ENCODE measurements around the gene BUB1. TPM values are rescaled to one million over a fixed set of nuclear protein-coding genes. Genes with fewer than 3 reads are reported as not detected.
A peak's percentile ranks its signal among the peaks of the same experiment; 100 is the strongest.

The BUB1 gene
- total RNA-seq, result 7.8 TPM

DNA sequence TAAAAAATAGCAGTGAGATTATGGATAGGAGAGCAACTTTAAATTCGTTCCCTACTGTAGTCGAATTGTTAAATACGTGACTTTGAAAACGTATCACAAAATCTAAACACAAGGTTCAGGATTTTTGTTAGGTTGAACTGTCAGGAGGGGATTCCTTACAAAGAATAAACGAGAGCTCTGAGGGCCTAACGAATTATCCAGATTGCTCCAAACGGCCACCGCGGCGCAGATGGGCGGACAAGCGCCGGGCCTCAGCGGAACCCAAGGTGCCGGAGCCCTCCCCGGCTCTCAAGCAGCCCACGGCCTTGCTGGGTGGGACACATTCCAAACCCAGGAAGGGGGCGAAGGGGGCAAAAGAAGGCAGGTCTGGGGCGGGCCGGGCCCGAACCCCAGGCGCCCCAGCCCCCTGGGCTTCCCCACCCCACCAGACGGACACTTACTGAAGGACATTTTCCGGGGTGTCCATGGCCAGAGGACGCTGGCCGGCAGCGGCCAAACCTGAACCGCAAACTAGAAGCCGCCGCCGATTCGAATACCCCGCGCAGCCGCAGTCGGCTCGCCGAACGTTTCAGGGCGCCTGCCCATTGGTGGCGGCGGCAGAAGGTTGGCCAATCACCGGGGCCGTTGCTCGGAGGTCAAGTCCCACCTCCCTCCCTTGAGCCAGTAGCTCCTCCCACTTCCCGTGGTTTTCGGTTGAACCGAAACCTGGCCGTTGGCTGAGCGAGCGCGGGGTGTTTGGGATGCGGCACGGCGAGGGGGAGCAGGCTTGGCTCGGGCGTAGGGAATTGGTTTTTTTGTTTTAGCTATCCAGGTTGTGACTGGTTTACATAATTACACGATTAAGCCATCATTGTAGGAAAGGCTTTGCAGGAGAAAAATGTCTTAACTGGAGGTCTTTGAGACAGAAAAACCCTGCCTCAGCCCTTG lies at the start of gene BUB1:
Gene BUB1, minus strand, starts transcription at position 534 of the 927 bp plus-strand sequence. Its CDS starts 68 bp downstream, at position 466.
- H3K36me3 ChIP-seq (ENCODE audit: control insufficient read depth in 3 of 3, insufficient read depth in 3 of 3, low read length in 3 of 3), result no peaks in the 10 kb centered on the region
- peak within 1 kb of the TSS; percentile 86 for H3K27ac ChIP-seq (ENCODE audit: low read depth, low read length)
- peak within 1 kb of the TSS; percentile 78 to 98 (median 92) for H3K4me3 ChIP-seq (ENCODE audit: low read length in 3 of 3)
- no peaks in the 10 kb centered on the region for H3K27me3 ChIP-seq (ENCODE audit: control insufficient read depth in 3 of 3, insufficient read depth in 3 of 3, low read length in 3 of 3)
- no peaks in the 10 kb centered on the region for H3K9me3 ChIP-seq (ENCODE audit: control insufficient read depth in 3 of 3, low read length in 3 of 3)
- peak within 1 kb of the TSS; percentile 82 to 94 (median 92) for H3K9ac ChIP-seq (ENCODE audit: low read depth in 1 of 3, low read length in 3 of 3)
- peaks cover 5 to 14% (median 9%) of the 10 kb centered on the region in 3 donors for H3K4me1 ChIP-seq (ENCODE audit: control insufficient read depth in 3 of 3, insufficient read depth in 3 of 3, low read length in 3 of 3)

DNA sequence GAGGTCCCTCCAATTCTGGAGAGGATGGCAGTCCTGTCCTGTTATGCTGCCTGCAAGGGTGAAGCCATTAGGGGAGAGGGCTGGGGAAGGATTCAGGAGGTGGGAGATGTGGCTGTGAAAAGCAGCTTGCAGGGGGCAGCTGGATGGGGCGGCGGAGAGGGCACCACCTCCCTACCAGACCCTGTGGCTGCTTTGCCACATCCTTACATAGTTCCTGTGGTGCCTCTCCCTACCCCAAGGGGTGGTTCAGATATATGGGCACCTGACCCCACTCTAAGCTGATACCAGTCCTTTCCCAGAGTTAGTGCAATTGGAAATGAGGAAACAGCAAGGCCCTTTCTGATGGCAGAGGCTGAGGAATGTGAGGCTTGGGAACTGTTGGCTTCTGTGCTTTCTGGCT lies 48.4 kb upstream of the BUB1 start:
- Histone ChIP-seq H3K4me1 (ENCODE audit: control insufficient read depth in 3 of 3, insufficient read depth in 3 of 3, low read length in 3 of 3) (no peaks in the 10 kb centered on the region), H3K9ac (ENCODE audit: low read depth in 1 of 3, low read length in 3 of 3) (no peak overlapping the region), H3K27me3 (ENCODE audit: control insufficient read depth in 3 of 3, insufficient read depth in 3 of 3, low read length in 3 of 3) (peaks cover 4 to 9% (median 7%) of the 10 kb centered on the region in 3 donors), H3K9me3 (ENCODE audit: control insufficient read depth in 3 of 3, low read length in 3 of 3) (peaks cover 0 to 1% (median 0%) of the 10 kb centered on the region in 3 donors), H3K36me3 (ENCODE audit: control insufficient read depth in 3 of 3, insufficient read depth in 3 of 3, low read length in 3 of 3) (no peaks in the 10 kb centered on the region), H3K4me3 (ENCODE audit: low read length in 3 of 3) (no peak overlapping the region), H3K27ac (ENCODE audit: low read depth, low read length) (no peak overlapping the region)

DNA sequence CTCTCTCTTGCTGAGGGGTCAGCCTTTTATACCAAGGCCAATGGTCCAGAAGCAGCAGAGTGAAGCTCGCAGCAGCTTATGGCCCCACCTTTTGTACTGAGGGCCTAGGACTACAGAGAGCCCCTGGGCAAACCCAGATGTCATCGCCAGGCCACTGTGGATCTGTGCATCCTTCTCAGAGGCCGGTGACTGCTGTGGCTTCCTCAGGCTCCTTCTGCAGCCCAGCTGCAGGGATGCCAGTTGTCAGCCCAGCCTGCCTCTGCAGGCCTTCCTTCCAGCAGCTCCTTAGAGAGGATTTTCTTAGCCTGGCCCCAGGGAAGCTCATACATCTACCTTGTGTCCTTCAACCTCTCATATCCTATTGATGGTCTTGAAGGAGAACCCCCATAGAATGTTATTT lies 48.0 kb upstream of the BUB1 start:
- no peaks in the 10 kb centered on the region for H3K4me1 ChIP-seq (ENCODE audit: control insufficient read depth in 3 of 3, insufficient read depth in 3 of 3, low read length in 3 of 3)
- H3K27ac ChIP-seq (ENCODE audit: low read depth, low read length), result no peak overlapping the region

DNA sequence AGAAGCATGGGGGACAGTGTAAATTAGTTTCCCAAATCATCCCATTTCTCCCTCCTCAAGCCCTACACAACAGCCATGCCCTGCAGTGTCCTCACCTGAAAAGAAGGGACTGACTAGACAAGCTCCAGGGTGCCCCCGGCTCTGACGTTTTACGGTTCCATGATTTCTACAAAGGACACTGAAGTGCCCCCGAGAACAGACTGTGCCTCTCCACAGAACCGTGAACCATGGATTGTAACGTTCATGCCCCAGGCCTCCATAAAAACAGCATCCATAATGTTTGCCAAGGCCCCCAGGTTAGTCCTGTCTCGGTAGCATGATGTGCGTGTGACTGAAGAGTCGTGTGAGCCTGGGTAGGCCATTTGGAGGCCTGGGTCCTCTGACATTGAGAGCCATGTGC lies 47.5 kb upstream of the BUB1 start:
- Histone ChIP-seq H3K9me3 (ENCODE audit: control insufficient read depth in 3 of 3, low read length in 3 of 3) (no peaks in the 10 kb centered on the region), H3K27me3 (ENCODE audit: control insufficient read depth in 3 of 3, insufficient read depth in 3 of 3, low read length in 3 of 3) (peaks cover 0 to under 1% (median under 1%) of the 10 kb centered on the region in 3 donors), H3K36me3 (ENCODE audit: control insufficient read depth in 3 of 3, insufficient read depth in 3 of 3, low read length in 3 of 3) (no peaks in the 10 kb centered on the region)

More for the DNA sequence above, 48.0 kb upstream of the BUB1 start:
- Histone ChIP-seq H3K36me3 (ENCODE audit: control insufficient read depth in 3 of 3, insufficient read depth in 3 of 3, low read length in 3 of 3) (no peaks in the 10 kb centered on the region), H3K4me3 (ENCODE audit: low read length in 3 of 3) (no peak overlapping the region), H3K27me3 (ENCODE audit: control insufficient read depth in 3 of 3, insufficient read depth in 3 of 3, low read length in 3 of 3) (peaks cover 0 to 6% (median 4%) of the 10 kb centered on the region in 3 donors), H3K9ac (ENCODE audit: low read depth in 1 of 3, low read length in 3 of 3) (no peak overlapping the region), H3K9me3 (ENCODE audit: control insufficient read depth in 3 of 3, low read length in 3 of 3) (no peaks in the 10 kb centered on the region)

DNA sequence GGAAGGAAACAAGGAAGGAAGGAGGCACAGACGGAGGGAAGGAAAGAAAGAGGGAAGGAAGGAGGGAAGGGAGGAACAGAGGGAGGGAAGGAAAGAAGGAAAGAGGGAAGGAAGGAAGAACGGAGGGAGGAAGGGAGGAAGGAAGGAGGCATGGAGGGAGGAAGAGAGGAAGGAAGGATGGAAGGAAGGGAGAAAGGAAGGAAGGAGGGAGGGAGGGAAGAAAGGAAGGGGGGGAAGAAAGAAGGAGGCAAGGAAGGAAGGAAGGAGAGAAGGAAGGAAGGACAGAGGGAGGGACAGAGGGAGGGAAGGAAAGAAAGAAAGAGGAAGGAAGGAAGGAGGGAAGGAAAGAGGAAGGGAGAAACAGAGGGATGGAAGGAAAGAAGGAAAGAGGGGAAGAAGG lies 47.0 kb upstream of the BUB1 start:
- Histone ChIP-seq H3K27ac (ENCODE audit: low read depth, low read length) (no peak overlapping the region), H3K36me3 (ENCODE audit: control insufficient read depth in 3 of 3, insufficient read depth in 3 of 3, low read length in 3 of 3) (no peaks in the 10 kb centered on the region), H3K9ac (ENCODE audit: low read depth in 1 of 3, low read length in 3 of 3) (no peak overlapping the region), H3K4me3 (ENCODE audit: low read length in 3 of 3) (no peak overlapping the region), H3K9me3 (ENCODE audit: control insufficient read depth in 3 of 3, low read length in 3 of 3) (no peaks in the 10 kb centered on the region), H3K4me1 (ENCODE audit: control insufficient read depth in 3 of 3, insufficient read depth in 3 of 3, low read length in 3 of 3) (peaks cover 0 to 2% (median 0%) of the 10 kb centered on the region in 3 donors), H3K27me3 (ENCODE audit: control insufficient read depth in 3 of 3, insufficient read depth in 3 of 3, low read length in 3 of 3) (no peaks in the 10 kb centered on the region)

More for the DNA sequence above, 47.5 kb upstream of the BUB1 start:
- peaks cover 0 to 2% (median 0%) of the 10 kb centered on the region in 3 donors for H3K4me1 ChIP-seq (ENCODE audit: control insufficient read depth in 3 of 3, insufficient read depth in 3 of 3, low read length in 3 of 3)
- H3K9ac ChIP-seq (ENCODE audit: low read depth in 1 of 3, low read length in 3 of 3), result no peak overlapping the region
- H3K27ac ChIP-seq (ENCODE audit: low read depth, low read length), result no peak overlapping the region
- no peak overlapping the region for H3K4me3 ChIP-seq (ENCODE audit: low read length in 3 of 3)

DNA sequence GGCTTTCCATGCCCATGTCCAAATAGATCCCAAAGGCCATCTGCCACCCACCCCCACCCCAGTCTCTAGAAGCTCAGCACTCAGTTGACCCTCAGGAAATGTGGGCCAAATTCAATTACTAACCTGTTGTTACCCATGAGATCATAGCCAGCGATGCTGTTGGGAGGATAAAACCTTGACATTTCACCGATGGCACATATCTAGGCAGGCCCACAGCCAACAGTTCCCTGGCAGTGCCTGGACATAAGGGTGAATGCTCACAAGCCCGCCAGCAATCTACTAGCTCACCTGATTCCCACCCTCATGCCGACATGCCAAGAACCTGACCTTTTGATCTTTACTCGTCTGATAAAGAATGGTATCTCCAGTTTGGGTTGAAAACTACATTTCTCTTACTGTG lies 42.7 kb upstream of the BUB1 start:
- Histone ChIP-seq H3K27ac (ENCODE audit: low read depth, low read length) (no peak overlapping the region), H3K27me3 (ENCODE audit: control insufficient read depth in 3 of 3, insufficient read depth in 3 of 3, low read length in 3 of 3) (no peaks in the 10 kb centered on the region)

DNA sequence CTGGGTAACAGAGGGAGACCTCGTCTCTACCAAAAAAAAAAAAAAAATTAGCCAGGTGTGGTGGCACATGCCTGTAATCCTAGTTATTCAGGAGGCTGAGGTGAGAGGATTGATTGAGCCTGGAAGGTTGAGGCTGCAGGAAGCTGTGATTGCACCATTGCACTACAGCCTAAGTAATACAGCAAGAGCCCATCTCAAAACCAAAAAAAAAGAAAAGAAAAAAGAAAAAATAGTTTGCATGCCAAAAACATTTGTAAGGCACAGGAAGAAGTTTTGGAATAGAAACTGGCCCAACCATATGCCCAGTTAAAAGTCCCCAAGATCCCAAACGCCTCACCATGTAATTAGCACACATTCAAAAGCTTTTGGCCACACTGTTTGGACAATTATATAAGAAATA lies 41.1 kb upstream of the BUB1 start:
- H3K27me3 ChIP-seq (ENCODE audit: control insufficient read depth in 3 of 3, insufficient read depth in 3 of 3, low read length in 3 of 3), result no peaks in the 10 kb centered on the region
- no peaks in the 10 kb centered on the region for H3K9me3 ChIP-seq (ENCODE audit: control insufficient read depth in 3 of 3, low read length in 3 of 3)
- no peak overlapping the region for H3K4me3 ChIP-seq (ENCODE audit: low read length in 3 of 3)
- H3K9ac ChIP-seq (ENCODE audit: low read depth in 1 of 3, low read length in 3 of 3), result no peak overlapping the region
- peaks cover 3 to 8% (median 3%) of the 10 kb centered on the region in 3 donors for H3K4me1 ChIP-seq (ENCODE audit: control insufficient read depth in 3 of 3, insufficient read depth in 3 of 3, low read length in 3 of 3)
- no peak overlapping the region for H3K27ac ChIP-seq (ENCODE audit: low read depth, low read length)
- no peaks in the 10 kb centered on the region for H3K36me3 ChIP-seq (ENCODE audit: control insufficient read depth in 3 of 3, insufficient read depth in 3 of 3, low read length in 3 of 3)

More for the DNA sequence above, 42.7 kb upstream of the BUB1 start:
- H3K36me3 ChIP-seq (ENCODE audit: control insufficient read depth in 3 of 3, insufficient read depth in 3 of 3, low read length in 3 of 3), result no peaks in the 10 kb centered on the region
- no peaks in the 10 kb centered on the region for H3K9me3 ChIP-seq (ENCODE audit: control insufficient read depth in 3 of 3, low read length in 3 of 3)
- no peak overlapping the region for H3K9ac ChIP-seq (ENCODE audit: low read depth in 1 of 3, low read length in 3 of 3)
- peaks cover 3 to 8% (median 3%) of the 10 kb centered on the region in 3 donors for H3K4me1 ChIP-seq (ENCODE audit: control insufficient read depth in 3 of 3, insufficient read depth in 3 of 3, low read length in 3 of 3)
- no peak overlapping the region for H3K4me3 ChIP-seq (ENCODE audit: low read length in 3 of 3)

DNA sequence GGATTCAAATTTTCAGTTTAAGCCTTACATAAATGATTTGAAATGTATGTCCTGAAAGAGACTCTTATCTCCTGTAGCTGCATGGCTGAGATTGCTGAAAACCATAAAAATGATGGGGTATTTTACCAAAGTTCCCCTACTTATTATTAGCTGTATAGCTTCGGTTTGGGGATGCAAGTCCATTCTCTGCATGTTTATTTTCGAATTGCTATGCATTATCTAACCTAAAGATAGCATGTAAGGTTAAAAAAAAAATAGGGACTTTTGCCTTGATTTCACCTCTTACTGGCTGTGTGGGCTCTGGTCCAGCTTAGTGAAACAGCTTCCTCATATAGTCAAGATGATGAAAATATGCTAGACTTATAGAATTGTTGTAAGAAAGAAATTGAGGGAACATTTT lies 40.5 kb upstream of the BUB1 start:
- H3K9me3 ChIP-seq (ENCODE audit: control insufficient read depth in 3 of 3, low read length in 3 of 3), result no peaks in the 10 kb centered on the region
- H3K27ac ChIP-seq (ENCODE audit: low read depth, low read length), result no peak overlapping the region
- H3K4me1 ChIP-seq (ENCODE audit: control insufficient read depth in 3 of 3, insufficient read depth in 3 of 3, low read length in 3 of 3), result peaks cover 3 to 8% (median 3%) of the 10 kb centered on the region in 3 donors
- H3K27me3 ChIP-seq (ENCODE audit: control insufficient read depth in 3 of 3, insufficient read depth in 3 of 3, low read length in 3 of 3), result no peaks in the 10 kb centered on the region
- H3K9ac ChIP-seq (ENCODE audit: low read depth in 1 of 3, low read length in 3 of 3), result no peak overlapping the region
- H3K4me3 ChIP-seq (ENCODE audit: low read length in 3 of 3), result no peak overlapping the region
- no peaks in the 10 kb centered on the region for H3K36me3 ChIP-seq (ENCODE audit: control insufficient read depth in 3 of 3, insufficient read depth in 3 of 3, low read length in 3 of 3)

DNA sequence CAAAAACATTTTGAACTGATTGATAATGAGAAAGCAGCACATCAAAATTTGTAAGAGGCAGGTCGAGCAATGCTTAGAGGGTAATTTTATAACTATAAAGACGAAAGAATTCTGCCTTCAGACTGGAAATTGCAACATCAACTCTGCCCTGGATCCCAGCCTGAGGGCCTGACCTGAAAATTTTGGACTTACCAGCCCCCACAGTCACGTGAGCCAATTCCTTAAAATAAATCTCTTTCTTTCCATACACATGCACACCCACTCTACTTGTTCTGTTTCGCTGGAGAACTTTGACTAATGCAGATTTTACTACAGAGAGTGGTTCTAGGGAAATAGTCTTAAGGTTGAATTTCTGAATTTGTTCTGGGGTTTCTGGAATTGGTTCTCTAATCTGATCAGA lies 39.9 kb upstream of the BUB1 start:
- Histone ChIP-seq H3K36me3 (ENCODE audit: control insufficient read depth in 3 of 3, insufficient read depth in 3 of 3, low read length in 3 of 3) (no peaks in the 10 kb centered on the region), H3K9me3 (ENCODE audit: control insufficient read depth in 3 of 3, low read length in 3 of 3) (no peaks in the 10 kb centered on the region), H3K27ac (ENCODE audit: low read depth, low read length) (no peak overlapping the region)

DNA sequence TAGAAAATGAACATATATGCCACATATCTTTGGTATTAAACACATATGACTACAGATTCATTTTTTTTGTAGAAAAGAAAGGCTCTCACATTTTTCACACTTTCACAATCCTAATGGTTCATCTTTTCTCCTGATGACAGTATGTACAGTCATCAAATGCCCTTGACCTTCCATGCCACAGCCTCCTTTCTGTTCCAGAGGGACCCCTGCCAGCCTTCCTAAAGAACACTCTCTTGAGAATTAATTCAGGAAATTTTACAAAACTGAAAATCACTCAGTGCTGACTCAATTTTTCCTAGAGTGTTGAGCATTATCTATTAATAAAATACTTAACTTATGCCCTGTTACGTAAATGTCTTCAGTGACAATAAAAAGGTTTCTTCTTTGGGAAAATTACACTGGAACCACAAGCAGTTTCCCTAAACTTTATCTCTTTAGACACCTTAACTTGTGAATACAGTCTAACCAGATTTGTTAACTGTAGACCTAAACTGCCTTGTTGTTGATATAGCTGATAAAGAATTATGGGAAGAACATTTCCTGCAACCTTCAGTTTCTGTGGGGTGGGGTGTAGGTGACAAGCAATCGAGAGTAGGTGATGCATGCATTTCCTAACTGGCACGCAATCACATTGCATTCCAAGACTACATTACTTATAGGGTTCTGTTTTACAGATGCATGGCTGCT lies 39.2 kb upstream of the BUB1 start:
- no peaks in the 10 kb centered on the region for H3K9me3 ChIP-seq (ENCODE audit: control insufficient read depth in 3 of 3, low read length in 3 of 3)
- no peak overlapping the region for H3K27ac ChIP-seq (ENCODE audit: low read depth, low read length)
- H3K9ac ChIP-seq (ENCODE audit: low read depth in 1 of 3, low read length in 3 of 3), result no peak overlapping the region
- peaks cover 0 to 5% (median 2%) of the 10 kb centered on the region in 3 donors for H3K27me3 ChIP-seq (ENCODE audit: control insufficient read depth in 3 of 3, insufficient read depth in 3 of 3, low read length in 3 of 3)
- no peaks in the 10 kb centered on the region for H3K36me3 ChIP-seq (ENCODE audit: control insufficient read depth in 3 of 3, insufficient read depth in 3 of 3, low read length in 3 of 3)
- peaks cover 3 to 8% (median 3%) of the 10 kb centered on the region in 3 donors for H3K4me1 ChIP-seq (ENCODE audit: control insufficient read depth in 3 of 3, insufficient read depth in 3 of 3, low read length in 3 of 3)
- H3K4me3 ChIP-seq (ENCODE audit: low read length in 3 of 3), result no peak overlapping the region

More for the DNA sequence above, 39.9 kb upstream of the BUB1 start:
- H3K4me1 ChIP-seq (ENCODE audit: control insufficient read depth in 3 of 3, insufficient read depth in 3 of 3, low read length in 3 of 3), result peaks cover 3 to 8% (median 3%) of the 10 kb centered on the region in 3 donors
- H3K9ac ChIP-seq (ENCODE audit: low read depth in 1 of 3, low read length in 3 of 3), result no peak overlapping the region
- H3K27me3 ChIP-seq (ENCODE audit: control insufficient read depth in 3 of 3, insufficient read depth in 3 of 3, low read length in 3 of 3), result no peaks in the 10 kb centered on the region
- no peak overlapping the region for H3K4me3 ChIP-seq (ENCODE audit: low read length in 3 of 3)
